ENCODE results near the gene CAMKV. TPM values are rescaled to one million over a fixed set of nuclear protein-coding genes. Genes with fewer than 3 reads are reported as not detected.
A peak's percentile ranks its signal among the peaks of the same experiment; 100 is the strongest.

The CAMKV gene
- total and polyA plus RNA-seq, 2 of the 8 experiments (the other 6 are each of a cell fraction or from before 2014, with no cell fraction given), result 56.3 to 66.4 TPM

DNA sequence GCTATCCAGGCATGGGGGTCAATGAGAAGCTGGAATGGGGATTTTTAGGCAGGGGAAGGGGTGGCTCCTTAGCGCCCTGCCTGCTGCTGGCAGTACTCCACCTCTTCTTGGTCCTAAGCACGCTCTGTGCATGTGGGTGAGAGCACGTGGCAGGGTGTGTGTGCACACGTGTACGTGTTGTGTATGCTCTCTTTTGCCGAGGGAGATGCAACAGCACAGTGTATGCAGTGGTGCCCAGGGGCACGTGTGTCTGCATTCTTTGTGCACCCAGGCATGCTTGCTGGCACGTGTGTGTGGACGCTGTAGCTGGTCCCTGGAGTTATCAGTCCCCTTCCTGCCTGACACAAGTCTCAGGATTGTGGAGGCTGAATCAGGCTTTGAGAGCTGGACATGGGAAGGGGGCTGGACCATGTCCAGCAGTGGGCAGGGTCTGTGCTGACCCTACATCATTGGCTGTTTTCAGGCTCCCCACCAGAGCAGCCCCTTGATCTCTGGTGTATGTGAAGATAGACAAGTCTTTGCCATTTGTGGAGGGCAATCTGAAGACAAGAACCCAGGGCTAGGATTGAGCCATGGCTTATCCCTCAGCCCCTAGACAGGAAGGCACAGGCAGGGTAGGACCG lies 1.9 kb upstream of the CAMKV start:
- Histone ChIP-seq H3K79me2 (ENCODE audit: control insufficient read depth in 1 of 2, insufficient read depth in 2 of 2, low read length in 2 of 2) (peaks cover 3 to 22% of the 10 kb centered on the region in 2 experiments; a peak in 3 of 4 replicates), H3K14ac (ENCODE audit: insufficient read length) (no peak overlapping the region), H3K23ac (ENCODE audit: insufficient read length) (no peak overlapping the region), H4K5ac (ENCODE audit: insufficient read length, low read depth, low read length) (no peak overlapping the region), H2BK15ac (ENCODE audit: low read length) (peak overlapping the region; percentile 89), H2BK20ac (ENCODE audit: low read length) (no peak overlapping the region), H3K9ac (replicated peaks in 1 of 4; ENCODE audit: extremely low read depth in 1 of 4, low read depth in 3 of 4, low read length in 3 of 4) (no peak overlapping the region), H4K8ac (ENCODE audit: extremely low read depth, insufficient read depth, low read length) (no peak overlapping the region), H2AFZ (ENCODE audit: low read length) (no peak overlapping the region), H4K20me1 (replicated peaks in 1 of 2; ENCODE audit: control insufficient read depth in 1 of 2, insufficient read depth in 2 of 2, low read length in 2 of 2) (peaks cover 3 to 11% of the 10 kb centered on the region in 2 experiments), H3K27me3 (replicated peaks in 1 of 4; ENCODE audit: control insufficient read depth in 3 of 4, extremely low read depth in 1 of 4, insufficient read depth in 3 of 4, low read length in 3 of 4) (peaks cover 0 to 5% (median 3%) of the 10 kb centered on the region in 4 experiments; a peak in 3 of 7 replicates), H4K91ac (replicated peaks; ENCODE audit: insufficient read length, low read length) (no peak overlapping the region), H2BK120ac (replicated peaks; ENCODE audit: low read depth, low read length) (no peak overlapping the region), H3K36me3 (ENCODE audit: control insufficient read depth in 2 of 4, insufficient read depth in 4 of 4, low read length in 3 of 4) (no peaks in the 10 kb centered on the region), H3K27ac (ENCODE audit: low read depth, low read length) (no peak overlapping the region), H3K18ac (ENCODE audit: extremely low read depth, low read length) (no peak overlapping the region), H3K4me1 (replicated peaks in 1 of 4; ENCODE audit: control insufficient read depth in 3 of 4, insufficient read depth in 4 of 4, low read length in 3 of 4) (peaks cover 11 to 29% (median 21%) of the 10 kb centered on the region in 4 experiments), H3K4me3 (ENCODE audit: extremely low read depth in 1 of 4, insufficient read depth in 2 of 4, low read depth in 3 of 4, low read length in 4 of 4) (no peak overlapping the region), H2BK12ac (ENCODE audit: low read depth, low read length) (peak overlapping the region; percentile 72; the same call in 1 of the 2 replicates), H3K4me2 (ENCODE audit: insufficient read depth in 1 of 2, low read depth in 2 of 2, low read length in 2 of 2) (no peak overlapping the region), H2BK5ac (ENCODE audit: low read depth, low read length) (no peak overlapping the region), H3K23me2 (ENCODE audit: low read depth, low read length) (peaks cover 13% of the 10 kb centered on the region; the same call in 1 of the 2 replicates), H3K79me1 (ENCODE audit: low read depth, low read length) (peaks cover 16% of the 10 kb centered on the region), H3K9me3 (ENCODE audit: insufficient read depth in 2 of 2, low read depth in 1 of 2, low read length in 1 of 2) (no peaks in the 10 kb centered on the region), H3K4ac (replicated peaks; ENCODE audit: insufficient read length, low read depth, low read length) (no peak overlapping the region), H3K56ac (replicated peaks; ENCODE audit: insufficient read length, low read depth, low read length) (no peak overlapping the region), H2AK5ac (ENCODE audit: low read depth, low read length) (no peak overlapping the region)
- ChIA-PET POLR2A (ENCODE audit: partially characterized antibody) (interaction anchor here (1.9 to 14.0 kb wide), 2 partner anchors 9 to 19 kb away, joined by 7 to 149 read pairs; no protein-coding TSS in a partner anchor), CTCF (ENCODE audit: partially characterized antibody) (interaction anchor here (0.6 to 11.7 kb wide), 12 partner anchors 9 to 160 kb away, joined by 3 to 89 read pairs (median 5); no protein-coding TSS in a partner anchor)
- DNase-seq (ENCODE audit: low read depth in 1 of 2, low spot score in 2 of 2), result no peak
- no peak for FAIRE-seq
- 92% methylated on average over 10 of the region's 10 CpGs; no CpG with 5 or more reads in 1 of the 2 experiments for WGBS, 2 experiments (ENCODE audit: extremely low coverage in 1 of 2, insufficient coverage in 1 of 2, insufficient read length in 1 of 2, insufficient replicate concordance in 2 of 2, low coverage in 1 of 2, low lambda C conversion rate in 2 of 2, missing lambda C conversion rate in 1 of 2)
- no peak for TF ChIP-seq JUND (IDR thresholded peaks at IDR 0.05; ENCODE audit: low read length)
- no peak for TF ChIP-seq BCL11A (IDR thresholded peaks at IDR 0.05; ENCODE audit: low read depth in 2 of 2, low read length in 2 of 2)
- no peak for TF ChIP-seq SUZ12 (IDR thresholded peaks at IDR 0.05; ENCODE audit: low read length)
- TF ChIP-seq CTCF (IDR thresholded peaks at IDR 0.05; ENCODE audit: control extremely low read depth in 1 of 3, insufficient read depth in 1 of 3, low read depth in 1 of 3, low read length in 3 of 3), result peak in 1 of 3 experiments; percentile 3; a peak in 1 of 4 replicates
- no peak for TF ChIP-seq EGR1 (IDR thresholded peaks at IDR 0.05; ENCODE audit: borderline replicate concordance, low read depth, low read length)
- no peak for TF ChIP-seq HDAC6 (IDR thresholded peaks at IDR 0.05; ENCODE audit: low read depth, low read length)
- TF ChIP-seq NANOG (IDR thresholded peaks at IDR 0.05; ENCODE audit: insufficient read depth, low read depth, low read length, poor library complexity, severe bottlenecking), result no peak
- TF ChIP-seq TEAD4 (IDR thresholded peaks at IDR 0.05; ENCODE audit: low read depth, low read length), result no peak
- TF ChIP-seq SIX5 (IDR thresholded peaks at IDR 0.05; ENCODE audit: low read depth, low read length), result no peak
